ENCODE results near the gene NT5DC1. TPM values are rescaled to one million over a fixed set of nuclear protein-coding genes. Genes with fewer than 3 reads are reported as not detected.

Gene NT5DC1
- total RNA-seq, 1 donor from 2014 or later = 21.6 TPM

GRCh38 chr6:116279232-116280160, 178.8 kb downstream of the NT5DC1 start, which contains the start of gene TSPYL1:
TSPYL1 (minus strand) TSS chr6:116279930; CDS start chr6:116279830, 100 bp downstream.
- Mint-ChIP-seq H3K4me1 (ENCODE audit: low read depth, unreplicated experiment) (peaks cover 17% of the 10 kb centered on the region), H3K36me3 (ENCODE audit: unreplicated experiment) (no peaks in the 10 kb centered on the region), H3K9me3 (ENCODE audit: unreplicated experiment) (peaks cover 4% of the 10 kb centered on the region), H3K4me3 (ENCODE audit: unreplicated experiment) (peak within 1 kb of the TSS; percentile 96), H3K27me3 (ENCODE audit: unreplicated experiment) (peaks cover 5% of the 10 kb centered on the region), H3K27ac (ENCODE audit: unreplicated experiment) (peak within 1 kb of the TSS; percentile 99)
- TF ChIP-seq, protein P1, sequence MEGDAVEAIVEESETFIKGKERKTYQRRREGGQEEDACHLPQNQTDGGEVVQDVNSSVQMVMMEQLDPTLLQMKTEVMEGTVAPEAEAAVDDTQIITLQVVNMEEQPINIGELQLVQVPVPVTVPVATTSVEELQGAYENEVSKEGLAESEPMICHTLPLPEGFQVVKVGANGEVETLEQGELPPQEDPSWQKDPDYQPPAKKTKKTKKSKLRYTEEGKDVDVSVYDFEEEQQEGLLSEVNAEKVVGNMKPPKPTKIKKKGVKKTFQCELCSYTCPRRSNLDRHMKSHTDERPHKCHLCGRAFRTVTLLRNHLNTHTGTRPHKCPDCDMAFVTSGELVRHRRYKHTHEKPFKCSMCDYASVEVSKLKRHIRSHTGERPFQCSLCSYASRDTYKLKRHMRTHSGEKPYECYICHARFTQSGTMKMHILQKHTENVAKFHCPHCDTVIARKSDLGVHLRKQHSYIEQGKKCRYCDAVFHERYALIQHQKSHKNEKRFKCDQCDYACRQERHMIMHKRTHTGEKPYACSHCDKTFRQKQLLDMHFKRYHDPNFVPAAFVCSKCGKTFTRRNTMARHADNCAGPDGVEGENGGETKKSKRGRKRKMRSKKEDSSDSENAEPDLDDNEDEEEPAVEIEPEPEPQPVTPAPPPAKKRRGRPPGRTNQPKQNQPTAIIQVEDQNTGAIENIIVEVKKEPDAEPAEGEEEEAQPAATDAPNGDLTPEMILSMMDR (IDR thresholded peaks at IDR 0.05; ENCODE audit: partially characterized antibody, unreplicated experiment) = no peak
- peak; percentile 95 for DNase-seq

DNA sequence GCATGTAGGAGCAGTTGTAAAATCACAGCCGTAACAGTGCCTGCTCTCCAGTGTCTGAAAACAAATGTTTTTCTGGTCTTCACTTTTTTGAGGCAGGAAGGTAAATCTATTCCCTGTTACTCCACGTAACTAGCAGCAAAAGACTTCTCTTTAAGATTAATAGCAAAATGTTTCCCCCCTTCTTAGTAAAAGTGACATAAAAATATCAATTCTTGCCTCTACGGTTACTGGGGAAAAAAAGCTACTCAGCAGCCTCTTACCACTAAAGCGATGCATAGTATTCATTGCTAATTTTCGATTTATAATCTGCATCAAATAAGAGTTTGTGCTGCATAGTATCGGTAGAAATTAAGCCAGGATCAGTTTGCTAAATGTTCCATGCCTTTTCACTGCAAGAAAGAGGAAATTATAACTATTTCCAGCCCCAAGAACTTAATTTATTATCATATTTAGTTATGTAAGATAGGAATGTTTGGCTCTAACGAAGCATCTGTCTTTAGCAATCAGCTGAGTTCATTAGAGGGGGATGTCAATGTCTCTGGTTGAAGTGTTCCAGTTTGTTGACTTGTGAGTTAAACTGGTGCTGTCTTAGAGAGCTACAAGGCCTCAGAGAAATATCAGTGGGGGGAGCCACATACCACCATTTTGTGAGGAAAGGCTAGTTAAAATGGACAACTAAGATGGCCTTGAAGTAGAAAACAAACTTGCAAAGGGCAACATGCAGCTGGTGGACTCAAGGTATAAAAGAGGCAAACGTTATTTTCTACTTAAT, 179.7 kb downstream of the NT5DC1 start:
- H3K9me3 Mint-ChIP-seq (ENCODE audit: unreplicated experiment) = peaks cover 4% of the 10 kb centered on the region
- TF ChIP-seq, protein P1 (IDR thresholded peaks at IDR 0.05; ENCODE audit: partially characterized antibody, unreplicated experiment) = no peak
- peak overlapping the region; percentile 99 for H3K27ac Mint-ChIP-seq (ENCODE audit: unreplicated experiment)
- H3K4me3 Mint-ChIP-seq (ENCODE audit: unreplicated experiment) = peak overlapping the region; percentile 96
- peaks cover 17% of the 10 kb centered on the region for H3K4me1 Mint-ChIP-seq (ENCODE audit: low read depth, unreplicated experiment)
- peaks cover 5% of the 10 kb centered on the region for H3K27me3 Mint-ChIP-seq (ENCODE audit: unreplicated experiment)
- no peak for DNase-seq
- H3K36me3 Mint-ChIP-seq (ENCODE audit: unreplicated experiment) = no peaks in the 10 kb centered on the region

- peaks cover 4% of the 10 kb centered on the region for H3K9me3 Mint-ChIP-seq (ENCODE audit: unreplicated experiment)
- no peak overlapping the region for H3K27ac Mint-ChIP-seq (ENCODE audit: unreplicated experiment)
- peaks cover 15% of the 10 kb centered on the region for H3K4me1 Mint-ChIP-seq (ENCODE audit: low read depth, unreplicated experiment)
- H3K27me3 Mint-ChIP-seq (ENCODE audit: unreplicated experiment) = peaks cover 5% of the 10 kb centered on the region
- no peak for DNase-seq
- TF ChIP-seq, protein P1 (IDR thresholded peaks at IDR 0.05; ENCODE audit: partially characterized antibody, unreplicated experiment) = no peak
- H3K36me3 Mint-ChIP-seq (ENCODE audit: unreplicated experiment) = no peaks in the 10 kb centered on the region
- peak overlapping the region; percentile 96 for H3K4me3 Mint-ChIP-seq (ENCODE audit: unreplicated experiment)
Observed at GRCh38 chr6:116280933-116281316, 180.3 kb downstream of the NT5DC1 start.

DNA sequence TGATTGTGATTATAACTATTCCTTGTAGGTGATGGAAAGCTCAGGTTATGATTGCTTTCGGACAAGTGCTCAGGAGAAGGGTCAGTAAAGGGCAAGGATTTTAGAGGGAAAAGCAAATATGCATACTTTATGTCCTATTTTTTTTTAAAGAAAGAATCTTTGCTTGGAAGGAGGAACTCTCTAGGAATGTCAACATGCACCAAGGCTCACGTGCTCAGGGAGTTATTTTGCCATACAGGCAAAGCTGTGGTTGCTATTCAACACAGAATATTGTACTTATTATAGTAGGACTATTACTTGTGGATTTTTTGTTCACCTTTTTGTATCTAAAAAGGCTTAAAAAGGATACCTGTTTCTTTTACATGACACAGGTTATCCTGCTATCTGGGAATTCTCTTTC, 182.0 kb downstream of the NT5DC1 start:
- no peak for DNase-seq
- H3K27ac Mint-ChIP-seq (ENCODE audit: unreplicated experiment) = no peak overlapping the region
- H3K9me3 Mint-ChIP-seq (ENCODE audit: unreplicated experiment) = peaks cover 4% of the 10 kb centered on the region
- H3K4me1 Mint-ChIP-seq (ENCODE audit: low read depth, unreplicated experiment) = peaks cover 7% of the 10 kb centered on the region
- H3K36me3 Mint-ChIP-seq (ENCODE audit: unreplicated experiment) = no peaks in the 10 kb centered on the region
- TF ChIP-seq, protein P1 (IDR thresholded peaks at IDR 0.05; ENCODE audit: partially characterized antibody, unreplicated experiment) = no peak
- no peak overlapping the region for H3K4me3 Mint-ChIP-seq (ENCODE audit: unreplicated experiment)
- H3K27me3 Mint-ChIP-seq (ENCODE audit: unreplicated experiment) = peaks cover 5% of the 10 kb centered on the region

Measured in glutamatergic neuron (in vitro differentiated cells).